Measurements from ENCODE around the gene NRG4. TPM values are rescaled to one million over a fixed set of nuclear protein-coding genes. Genes with fewer than 3 reads are reported as not detected.
"Not testable (repeated sequence)": the region's sequence is repeated elsewhere in the genome, so short reads cannot be mapped to it uniquely, and the experiment has no call there.

NRG4 gene
- total RNA-seq, 1 experiment from 2014 or later, result not detected

GRCh38 chr15:75927601-75928000, 84.6 kb downstream of the NRG4 start:
- no peak for DNase-seq (ENCODE audit: low read depth)

- no peak for DNase-seq (ENCODE audit: low read depth)
Measured at GRCh38 chr15:75926931-75927330, 85.3 kb downstream of the NRG4 start.

- DNase-seq (ENCODE audit: low read depth), result no peak
Measured at GRCh38 chr15:75925440-75925839, 86.8 kb downstream of the NRG4 start.

- no peak for DNase-seq (ENCODE audit: low read depth)
Measured at GRCh38 chr15:75924576-75924975, 87.6 kb downstream of the NRG4 start.

- no peak for DNase-seq (ENCODE audit: low read depth)
Measured at GRCh38 chr15:75923756-75924155, 88.5 kb downstream of the NRG4 start.

GRCh38 chr15:75921732-75922703, 90.2 kb downstream of the NRG4 start:
- peak; percentile 34 for DNase-seq (ENCODE audit: low read depth)

GRCh38 chr15:75920079-75920478, 92.1 kb downstream of the NRG4 start:
- peak; percentile 46 for DNase-seq (ENCODE audit: low read depth)

GRCh38 chr15:75918135-75918534, 94.1 kb downstream of the NRG4 start:
- no peak for DNase-seq (ENCODE audit: low read depth)

- no peak for DNase-seq (ENCODE audit: low read depth)
Measured at GRCh38 chr15:75916978-75917377, 95.2 kb downstream of the NRG4 start.

GRCh38 chr15:75910355-75910754, 101.9 kb downstream of the NRG4 start:
- not testable (repeated sequence) for DNase-seq (ENCODE audit: low read depth)

GRCh38 chr15:75905231-75905630, 107.0 kb downstream of the NRG4 start:
- DNase-seq (ENCODE audit: low read depth), result no peak

GRCh38 chr15:75903331-75904239, 108.6 kb downstream of the NRG4 start, which contains the start of gene FBXO22:
Gene FBXO22, plus strand, starts transcription at chr15:75903878. Its CDS starts 86 bp downstream, at chr15:75903964.
- peak; percentile 87 for DNase-seq (ENCODE audit: low read depth)

- DNase-seq (ENCODE audit: low read depth), result no peak
Measured at GRCh38 chr15:75902129-75902557, 110.1 kb downstream of the NRG4 start.

- DNase-seq (ENCODE audit: low read depth), result no peak
Measured at GRCh38 chr15:75900577-75900976, 111.6 kb downstream of the NRG4 start.

GRCh38 chr15:75895731-75896130, 116.5 kb downstream of the NRG4 start:
- DNase-seq (ENCODE audit: low read depth), result no peak

- DNase-seq (ENCODE audit: low read depth), result peak; percentile 79
Measured at GRCh38 chr15:75891895-75892294, 120.3 kb downstream of the NRG4 start.

Other genes with a start within 250 kb of the NRG4 start
- 30.7 and 37.5 TPM in 2 replicates for gene UBE2Q2, start 169.0 kb downstream of the NRG4 start, total RNA-seq (2014; rRNA removed; shearing (Covaris generic))
- 35.8 and 57.4 TPM in 2 replicates for gene FBXO22, start 108.5 kb downstream of the NRG4 start, total RNA-seq (2014; rRNA removed; shearing (Covaris generic))
- not detected in 2 replicates for gene TMEM266, start 47.6 kb upstream of the NRG4 start, total RNA-seq (2014; rRNA removed; shearing (Covaris generic))

All from M059J (cell line).